HG03108 (cell line): ENCODE measurements around the gene FOXP1.

Experiments used
- ATAC-seq: cut with Tn5 transposase; IDR thresholded peaks from one replicate; pipeline ENCODE4 v1.9.1; 2021; ENCODE audit warnings: moderate library complexity; ENCODE audit not compliant: unreplicated experiment

FOXP1 gene

GRCh38 chr3:71510510-71510909, 73.0 kb downstream of the FOXP1 start:
- ATAC-seq: no peak

- no peak for ATAC-seq
These were observed 74.5 kb downstream of the FOXP1 start for GRCh38 chr3:71509066-71509465.

GRCh38 chr3:71505767-71506350, 77.7 kb downstream of the FOXP1 start:
- ATAC-seq: no peak

GRCh38 chr3:71504250-71505036, 79.1 kb downstream of the FOXP1 start:
- no peak for ATAC-seq

- no peak for ATAC-seq
These were observed 79.8 kb downstream of the FOXP1 start for GRCh38 chr3:71503525-71504249.

- ATAC-seq: no peak
These were observed 81.4 kb downstream of the FOXP1 start for GRCh38 chr3:71502066-71502625.

- ATAC-seq: no peak
These were observed 82.8 kb downstream of the FOXP1 start for GRCh38 chr3:71500696-71501095.

GRCh38 chr3:71499227-71499876, 84.2 kb downstream of the FOXP1 start:
- no peak for ATAC-seq

- ATAC-seq: no peak
These were observed 85.0 kb downstream of the FOXP1 start for GRCh38 chr3:71498543-71498942.

GRCh38 chr3:71497971-71498444, 85.5 kb downstream of the FOXP1 start:
- ATAC-seq: no peak

- ATAC-seq: no peak
These were observed 86.1 kb downstream of the FOXP1 start for GRCh38 chr3:71497367-71497897.

- ATAC-seq: no peak
These were observed 87.6 kb downstream of the FOXP1 start for GRCh38 chr3:71495708-71496472.

GRCh38 chr3:71494212-71494611, 89.3 kb downstream of the FOXP1 start:
- no peak for ATAC-seq

GRCh38 chr3:71492974-71493771, 90.4 kb downstream of the FOXP1 start:
- ATAC-seq: no peak

- no peak for ATAC-seq
These were observed 91.0 kb downstream of the FOXP1 start for GRCh38 chr3:71492566-71492965.

GRCh38 chr3:71491154-71491752, 92.3 kb downstream of the FOXP1 start:
- ATAC-seq: no peak

- no peak for ATAC-seq
These were observed 92.8 kb downstream of the FOXP1 start for GRCh38 chr3:71490692-71491091.

- no peak for ATAC-seq
These were observed 94.2 kb downstream of the FOXP1 start for GRCh38 chr3:71489315-71489761.

GRCh38 chr3:71488882-71489281, 94.6 kb downstream of the FOXP1 start:
- no peak for ATAC-seq
